CD14-positive monocyte (primary cell): ENCODE results near the gene CTSO. TPM values are rescaled to one million over a fixed set of nuclear protein-coding genes. Genes with fewer than 3 reads are reported as not detected.

ENCODE experiments used
- DNase-seq, 3 donors: peaks; one replicate each; pipeline ENCODE4 v3.0.0-alpha.2; 2011 to 2022
- H2AFZ ChIP-seq: 2 replicates; pipeline ENCODE4 v1.6.0; 2012; ENCODE audit warnings: mild to moderate bottlenecking, low read depth, low read length, inconsistent platforms; ENCODE audit not compliant: insufficient read depth, poor library complexity, severe bottlenecking
- H3K27ac ChIP-seq, 2 donors: 1 replicate in 1 of 2; 2 replicates in 1 of 2; pipeline ENCODE4 v1.5.1; 2012 to 2013; ENCODE audit warnings: low read length in 2 of 2, control low read depth in 1 of 2, inconsistent platforms in 1 of 2, low read depth in 1 of 2, mild to moderate bottlenecking in 1 of 2
- H3K27me3 ChIP-seq, 2 donors: one replicate each; pipeline versions ENCODE4 v1.6.0 to v1.6.1; 2011 to 2013; ENCODE audit warnings: low read length in 2 of 2; ENCODE audit not compliant: control insufficient read depth in 2 of 2, insufficient read depth in 2 of 2
- H3K36me3 ChIP-seq, 2 donors: replicated peaks in 1 of 2; 1 replicate in 1 of 2; 2 replicates in 1 of 2; pipeline versions ENCODE4 v1.5.1 to v1.6.1; 2012 to 2013; ENCODE audit warnings: low read length in 2 of 2, control low read depth in 1 of 2, inconsistent platforms in 1 of 2, mild to moderate bottlenecking in 1 of 2; ENCODE audit not compliant: insufficient read depth in 2 of 2, control insufficient read depth in 1 of 2
- H3K4me1 ChIP-seq, 2 donors: 1 replicate in 1 of 2; 2 replicates in 1 of 2; pipeline versions ENCODE4 v1.5.1 to v1.6.1; 2012 to 2013; ENCODE audit warnings: low read length in 2 of 2, control low read depth in 1 of 2, inconsistent platforms in 1 of 2, mild to moderate bottlenecking in 1 of 2, moderate library complexity in 1 of 2; ENCODE audit not compliant: insufficient read depth in 2 of 2, control insufficient read depth in 1 of 2
- H3K4me2 ChIP-seq: replicated peaks from 2 replicates; pipeline ENCODE3; 2012; ENCODE audit warnings: low read length, moderate library complexity, mild to moderate bottlenecking; ENCODE audit not compliant: poor library complexity, severe bottlenecking; ENCODE audit errors: extremely low read depth
- H3K4me3 ChIP-seq, 3 experiments: fragments of 200-600 bp in 1 of 3; sonication (generic) in 1 of 3; replicated peaks in 1 of 3; 1 replicate in 2 of 3; 2 replicates in 1 of 3; pipeline ENCODE4 v1.5.1; 2011 to 2013; ENCODE audit warnings: low read length in 3 of 3, mild to moderate bottlenecking in 3 of 3, control low read depth in 2 of 3, low read depth in 2 of 3, inconsistent platforms in 1 of 3, moderate library complexity in 1 of 3
- H3K79me2 ChIP-seq: 2 replicates; pipeline ENCODE4 v1.6.0; 2012; ENCODE audit warnings: mild to moderate bottlenecking, control low read depth, inconsistent platforms, low read length, moderate library complexity; ENCODE audit not compliant: insufficient read depth
- H3K9ac ChIP-seq: 2 replicates; pipeline ENCODE4 v1.6.0; 2017; ENCODE audit warnings: low read length, mild to moderate bottlenecking; ENCODE audit not compliant: insufficient read depth, poor library complexity, severe bottlenecking
- H3K9me3 ChIP-seq, 2 donors: replicated peaks in 1 of 2; 1 replicate in 1 of 2; 2 replicates in 1 of 2; pipeline versions ENCODE4 v1.5.1 to v1.6.1; 2012 to 2013; ENCODE audit warnings: low read length in 2 of 2, control low read depth in 1 of 2; ENCODE audit not compliant: control insufficient read depth in 1 of 2, insufficient read depth in 1 of 2
- H4K20me1 ChIP-seq: 2 replicates; pipeline ENCODE4 v1.6.0; 2012; ENCODE audit warnings: mild to moderate bottlenecking, low read length, control low read depth, moderate library complexity; ENCODE audit not compliant: insufficient read depth
- H3K27ac Mint-ChIP-seq, 7 donors: one replicate each; pipeline ENCODE4 v1.8.0; 2020; ENCODE audit warnings: mild to moderate bottlenecking in 7 of 7, mixed read lengths in 7 of 7, moderate library complexity in 6 of 7, inconsistent platforms in 2 of 7
- H3K27me3 Mint-ChIP-seq, 3 donors: one replicate each; pipeline ENCODE4 v1.8.0; 2021 to 2022; ENCODE audit warnings: low read depth in 3 of 3, mild to moderate bottlenecking in 3 of 3, mixed read lengths in 3 of 3, moderate library complexity in 3 of 3, inconsistent platforms in 1 of 3
- H3K36me3 Mint-ChIP-seq, 2 donors: one replicate each; pipeline ENCODE4 v1.8.0; 2020; ENCODE audit warnings: mixed read lengths in 2 of 2, inconsistent platforms in 1 of 2, mild to moderate bottlenecking in 1 of 2
- H3K4me1 Mint-ChIP-seq: one replicate; pipeline ENCODE4 v1.8.0; 2020; ENCODE audit warnings: mild to moderate bottlenecking, mixed read lengths
- H3K4me3 Mint-ChIP-seq, 2 donors: one replicate each; pipeline ENCODE4 v1.8.0; 2020; ENCODE audit warnings: mild to moderate bottlenecking in 2 of 2, mixed read lengths in 2 of 2, moderate library complexity in 1 of 2
- H3K9me3 Mint-ChIP-seq, 7 donors: one replicate each; pipeline ENCODE4 v1.8.0; 2020 to 2022; ENCODE audit warnings: mixed read lengths in 7 of 7, mild to moderate bottlenecking in 6 of 7, moderate library complexity in 6 of 7, inconsistent platforms in 2 of 7
- WGBS: methylation state at CpG from one replicate; pipeline ENCODE4 v1.1.5; 2013; ENCODE audit warnings: missing lambda C conversion rate; ENCODE audit not compliant: insufficient coverage; 5-methylcytosine and 5-hydroxymethylcytosine counted together
- intact Hi-C, 2 donors: fragments of 100-400 bp; cut with micrococcal nuclease; formaldehyde crosslinking; loops; one replicate each; pipeline versions ENCODE4 v1.15.0 to v1.15.1; 2023
- polyA plus RNA-seq, 3 donors: library from polyadenylated mRNA; depleted of rRNA in 1 of 3; unstranded in 2 of 3; stranded (reverse) in 1 of 3; fragments of 300-500 nt in 2 of 3; fragments of >200 nt in 1 of 3; fragmentation: Illumina TruSeq in 2 of 3; gene quantifications; 1 replicate in 2 of 3; 2 replicates in 1 of 3; pipeline ENCODE4 v1.2.3, GENCODE V29; 2012 to 2021
- TF ChIP-seq, protein P1 (sequence below): fragments of 200-600 bp; IDR thresholded peaks from one replicate; pipeline ENCODE4 v1.8.0; 2022; ENCODE audit warnings: antibody characterized with exemption, mild to moderate bottlenecking

Gene CTSO
- polyA plus RNA-seq, 3 donors: 18.6 to 49.1 (median 44.7) TPM

- Mint-ChIP-seq H3K4me3 (no peak overlapping the region), H3K27ac (no peak overlapping the region), H3K27me3 (no peaks in the 10 kb centered on the region), H3K4me1 (no peaks in the 10 kb centered on the region), H3K9me3 (peaks cover 0 to 12% (median 5%) of the 10 kb centered on the region in 7 donors), H3K36me3 (no peaks in the 10 kb centered on the region)
- DNase-seq: no peak
- H3K4me1 ChIP-seq: no peaks in the 10 kb centered on the region
- WGBS: 0% methylated on average over 1 of the region's 6 CpGs
- no peaks in the 10 kb centered on the region for H4K20me1 ChIP-seq
- H3K4me3 ChIP-seq: no peak overlapping the region
- no peak overlapping the region for H2AFZ ChIP-seq
- H3K79me2 ChIP-seq: no peaks in the 10 kb centered on the region
- no peaks in the 10 kb centered on the region for H3K27me3 ChIP-seq
- intact Hi-C loops: no loop called here
- no peak overlapping the region for H3K4me2 ChIP-seq
- no peak overlapping the region for H3K27ac ChIP-seq
- H3K9me3 ChIP-seq: peaks cover 0 to 5% of the 10 kb centered on the region in 2 donors
- H3K36me3 ChIP-seq: no peaks in the 10 kb centered on the region
- H3K9ac ChIP-seq: no peak overlapping the region
- TF ChIP-seq, protein P1, sequence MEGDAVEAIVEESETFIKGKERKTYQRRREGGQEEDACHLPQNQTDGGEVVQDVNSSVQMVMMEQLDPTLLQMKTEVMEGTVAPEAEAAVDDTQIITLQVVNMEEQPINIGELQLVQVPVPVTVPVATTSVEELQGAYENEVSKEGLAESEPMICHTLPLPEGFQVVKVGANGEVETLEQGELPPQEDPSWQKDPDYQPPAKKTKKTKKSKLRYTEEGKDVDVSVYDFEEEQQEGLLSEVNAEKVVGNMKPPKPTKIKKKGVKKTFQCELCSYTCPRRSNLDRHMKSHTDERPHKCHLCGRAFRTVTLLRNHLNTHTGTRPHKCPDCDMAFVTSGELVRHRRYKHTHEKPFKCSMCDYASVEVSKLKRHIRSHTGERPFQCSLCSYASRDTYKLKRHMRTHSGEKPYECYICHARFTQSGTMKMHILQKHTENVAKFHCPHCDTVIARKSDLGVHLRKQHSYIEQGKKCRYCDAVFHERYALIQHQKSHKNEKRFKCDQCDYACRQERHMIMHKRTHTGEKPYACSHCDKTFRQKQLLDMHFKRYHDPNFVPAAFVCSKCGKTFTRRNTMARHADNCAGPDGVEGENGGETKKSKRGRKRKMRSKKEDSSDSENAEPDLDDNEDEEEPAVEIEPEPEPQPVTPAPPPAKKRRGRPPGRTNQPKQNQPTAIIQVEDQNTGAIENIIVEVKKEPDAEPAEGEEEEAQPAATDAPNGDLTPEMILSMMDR: no peak
These were observed 65.7 kb downstream of the CTSO start for GRCh38 chr4:155887847-155888570.

DNA sequence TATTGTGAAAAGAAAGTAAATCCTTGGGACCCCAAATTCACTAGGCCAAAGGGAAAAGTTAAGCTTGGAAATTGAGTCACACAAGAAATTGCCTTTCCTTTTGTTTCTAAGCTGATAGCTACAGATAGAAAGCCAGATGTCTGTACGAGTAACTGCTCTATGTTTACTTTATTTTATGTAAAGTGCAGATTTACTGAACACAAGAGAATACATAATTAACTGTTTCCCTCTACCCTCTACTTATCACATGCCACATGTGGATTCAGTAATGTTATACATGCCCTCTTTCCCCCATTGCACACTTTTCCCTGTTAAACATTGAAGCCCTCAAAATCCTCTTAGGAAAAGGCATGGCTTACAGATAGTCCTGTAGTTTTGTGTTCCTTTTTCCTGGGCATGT is 66.6 kb downstream of the CTSO start:
- no CpG with 5 or more reads among the region's 1 CpG for WGBS
- no peak overlapping the region for H3K4me3 ChIP-seq
- no peaks in the 10 kb centered on the region for H3K36me3 Mint-ChIP-seq
- TF ChIP-seq, protein P1: no peak
- H3K79me2 ChIP-seq: no peaks in the 10 kb centered on the region
- no peaks in the 10 kb centered on the region for H4K20me1 ChIP-seq
- H3K27ac Mint-ChIP-seq: no peak overlapping the region
- H3K27me3 Mint-ChIP-seq: no peaks in the 10 kb centered on the region
- H3K4me1 ChIP-seq: no peaks in the 10 kb centered on the region
- no peaks in the 10 kb centered on the region for H3K27me3 ChIP-seq
- H3K4me3 Mint-ChIP-seq: no peak overlapping the region
- H3K9me3 ChIP-seq: peaks cover 0 to 5% of the 10 kb centered on the region in 2 donors
- no peak overlapping the region for H2AFZ ChIP-seq
- no peak overlapping the region for H3K4me2 ChIP-seq
- H3K27ac ChIP-seq: no peak overlapping the region
- no peaks in the 10 kb centered on the region for H3K4me1 Mint-ChIP-seq
- DNase-seq: no peak
- H3K36me3 ChIP-seq: no peaks in the 10 kb centered on the region
- intact Hi-C loops: no loop called here
- peaks cover 0 to 9% (median 5%) of the 10 kb centered on the region in 7 donors for H3K9me3 Mint-ChIP-seq
- H3K9ac ChIP-seq: no peak overlapping the region
